KOPT-K1 (cell line): ENCODE measurements around the gene TGIF1.

Experiments used
- H3K27ac ChIP-seq: fragments of 200-600 bp; sonication (generic); 2 replicates; pipeline ENCODE4 v1.5.1; 2016; ENCODE audit warnings: antibody characterized with exemption, mild to moderate bottlenecking, low read depth, low read length; ENCODE audit not compliant: poor library complexity, severe bottlenecking
- H3K36me3 ChIP-seq: fragments of 200-600 bp; sonication (generic); 2 replicates; pipeline ENCODE4 v1.5.1; 2017; ENCODE audit warnings: antibody characterized with exemption, mild to moderate bottlenecking, low read length, moderate library complexity; ENCODE audit not compliant: insufficient read depth
- H3K9me3 ChIP-seq: fragments of 200-600 bp; sonication (generic); 2 replicates; pipeline ENCODE4 v1.5.1; 2017; ENCODE audit warnings: antibody characterized with exemption, low read length, mild to moderate bottlenecking; ENCODE audit not compliant: insufficient read depth, poor library complexity, severe bottlenecking

Gene TGIF1

GRCh38 chr18:3500016-3500415, 50.0 kb downstream of the TGIF1 start:
- Histone ChIP-seq H3K27ac (no peak overlapping the region), H3K36me3 (no peaks in the 10 kb centered on the region), H3K9me3 (no peaks in the 10 kb centered on the region)

DNA sequence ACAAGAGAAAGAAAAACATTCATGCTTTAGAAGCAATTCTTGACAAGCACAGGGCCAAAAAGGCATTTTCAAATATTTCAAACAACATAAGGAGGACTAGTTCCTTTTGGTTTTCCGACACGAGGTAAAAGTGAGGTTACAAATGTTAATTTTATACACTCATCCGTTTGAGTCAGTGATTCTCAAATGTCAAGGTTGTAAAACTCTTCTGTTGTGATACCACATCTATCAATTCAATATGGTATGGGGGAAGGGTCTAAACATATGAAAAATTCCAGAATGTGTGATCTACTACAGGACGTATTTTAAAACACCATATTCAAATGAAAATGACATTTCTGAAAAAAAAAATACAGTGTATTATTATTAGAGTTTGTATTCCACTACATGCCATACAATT, 52.7 kb downstream of the TGIF1 start:
- Histone ChIP-seq H3K9me3 (no peaks in the 10 kb centered on the region), H3K36me3 (no peaks in the 10 kb centered on the region), H3K27ac (no peak overlapping the region)

DNA sequence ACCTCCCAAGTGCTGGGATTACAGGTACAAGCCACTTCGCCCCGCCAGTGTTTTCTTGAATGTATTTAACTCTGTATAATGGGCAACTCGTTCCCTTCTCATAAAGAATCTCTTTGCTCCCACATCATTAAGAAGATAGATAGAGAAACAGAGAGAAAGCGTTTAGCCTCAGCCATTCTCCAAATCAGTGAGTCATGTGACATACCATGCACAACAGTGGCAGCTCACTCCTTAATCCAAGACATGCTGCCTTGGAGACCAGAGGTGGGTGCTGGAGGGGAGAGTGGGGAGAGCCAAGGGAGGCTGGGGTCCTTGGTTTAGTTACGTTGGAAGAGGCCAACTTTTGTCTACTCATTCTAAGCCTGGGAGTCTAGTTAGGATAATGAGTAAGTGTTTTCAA, 54.7 kb downstream of the TGIF1 start:
- H3K36me3 ChIP-seq = no peaks in the 10 kb centered on the region
- no peaks in the 10 kb centered on the region for H3K9me3 ChIP-seq
- no peak overlapping the region for H3K27ac ChIP-seq

GRCh38 chr18:3508576-3509549, 58.9 kb downstream of the TGIF1 start:
- no peaks in the 10 kb centered on the region for H3K9me3 ChIP-seq
- H3K36me3 ChIP-seq = no peaks in the 10 kb centered on the region
- no peak overlapping the region for H3K27ac ChIP-seq
